SJSA1 (cell line): ENCODE data around the gene HOXB4. TPM values are rescaled to one million over a fixed set of nuclear protein-coding genes. Genes with fewer than 3 reads are reported as not detected.
A peak's percentile ranks its signal among the peaks of the same experiment; 100 is the strongest.

ENCODE experiments used
- DNase-seq, 2 experiments: peaks; one replicate each; pipeline ENCODE4 v3.0.0-alpha.2; 2015 to 2020; ENCODE audit warnings: low spot score in 2 of 2, low read depth in 1 of 2
- H3K27ac ChIP-seq: fragments of 250-450 bp; sonication (Bioruptor Pico); 2 replicates; pipeline ENCODE4 v1.5.1; 2020; ENCODE audit warnings: mild to moderate bottlenecking, moderate library complexity
- H3K27me3 ChIP-seq: fragments of 250-450 bp; sonication (Bioruptor Pico); replicated peaks from 2 replicates; pipeline ENCODE4 v1.5.1; 2020; ENCODE audit warnings: mild to moderate bottlenecking, moderate library complexity
- H3K36me3 ChIP-seq: fragments of 250-450 bp; sonication (Bioruptor Pico); 2 replicates; pipeline ENCODE4 v1.5.1; 2020; ENCODE audit warnings: mild to moderate bottlenecking
- H3K4me1 ChIP-seq: fragments of 250-450 bp; sonication (Bioruptor Pico); replicated peaks from 2 replicates; pipeline ENCODE4 v1.6.1; 2021; ENCODE audit warnings: mild to moderate bottlenecking
- H3K4me3 ChIP-seq: fragments of 250-450 bp; sonication (Bioruptor Pico); 2 replicates; pipeline ENCODE4 v1.5.1; 2020; ENCODE audit warnings: mild to moderate bottlenecking
- H3K9me3 ChIP-seq: fragments of 250-450 bp; sonication (Bioruptor Pico); replicated peaks from 2 replicates; pipeline ENCODE4 v1.5.1; 2020; ENCODE audit warnings: mild to moderate bottlenecking
- total RNA-seq: library from RNA; depleted of rRNA; stranded (reverse); fragments of >200 nt; shearing (Covaris generic); gene quantifications from 2 replicates; pipeline ENCODE4 v1.2.3, GENCODE V29; 2014

Gene HOXB4
- total RNA-seq, 1 experiment from 2014 or later = 3.2 TPM

GRCh38 chr17:48563867-48564187 is 14.3 kb downstream of the HOXB4 start:
- no peak for DNase-seq
- Histone ChIP-seq H3K9me3 (no peaks in the 10 kb centered on the region), H3K4me3 (peak overlapping the region; percentile 36), H3K36me3 (no peaks in the 10 kb centered on the region; the same call in 1 of the 2 replicates), H3K4me1 (peaks cover 6% of the 10 kb centered on the region), H3K27ac (no peak overlapping the region), H3K27me3 (no peaks in the 10 kb centered on the region)

- Histone ChIP-seq H3K4me3 (no peak overlapping the region), H3K9me3 (no peaks in the 10 kb centered on the region)
Measured at GRCh38 chr17:48563385-48563838, 14.7 kb downstream of the HOXB4 start.

GRCh38 chr17:48562934-48563333 is 15.2 kb downstream of the HOXB4 start:
- no peak for DNase-seq
- peaks cover 6% of the 10 kb centered on the region for H3K4me1 ChIP-seq
- no peaks in the 10 kb centered on the region for H3K27me3 ChIP-seq
- H3K4me3 ChIP-seq = no peak overlapping the region
- H3K27ac ChIP-seq = no peak overlapping the region
- no peaks in the 10 kb centered on the region for H3K9me3 ChIP-seq
- H3K36me3 ChIP-seq = no peaks in the 10 kb centered on the region; the same call in 1 of the 2 replicates

More at GRCh38 chr17:48563385-48563838, 14.7 kb downstream of the HOXB4 start:
- peaks cover 6% of the 10 kb centered on the region for H3K4me1 ChIP-seq
- no peak overlapping the region for H3K27ac ChIP-seq
- no peak for DNase-seq
- H3K27me3 ChIP-seq = no peaks in the 10 kb centered on the region
- no peaks in the 10 kb centered on the region; the same call in 1 of the 2 replicates for H3K36me3 ChIP-seq

GRCh38 chr17:48561884-48562810 is 16.0 kb downstream of the HOXB4 start:
- no peak for DNase-seq
- Histone ChIP-seq H3K36me3 (no peaks in the 10 kb centered on the region; the same call in 1 of the 2 replicates), H3K4me3 (no peak overlapping the region), H3K4me1 (peaks cover 6% of the 10 kb centered on the region), H3K27me3 (no peaks in the 10 kb centered on the region), H3K27ac (no peak overlapping the region), H3K9me3 (no peaks in the 10 kb centered on the region)

- Histone ChIP-seq H3K27ac (no peak overlapping the region), H3K4me1 (peaks cover 6% of the 10 kb centered on the region), H3K36me3 (no peaks in the 10 kb centered on the region; the same call in 1 of the 2 replicates), H3K4me3 (no peak overlapping the region), H3K9me3 (no peaks in the 10 kb centered on the region), H3K27me3 (no peaks in the 10 kb centered on the region)
- no peak for DNase-seq
Measured at GRCh38 chr17:48559840-48560817, 18.0 kb downstream of the HOXB4 start.

GRCh38 chr17:48559122-48559839 is 18.9 kb downstream of the HOXB4 start:
- Histone ChIP-seq H3K4me1 (no peaks in the 10 kb centered on the region; the same call in 1 of the 2 replicates), H3K27ac (no peak overlapping the region), H3K36me3 (no peaks in the 10 kb centered on the region), H3K27me3 (no peaks in the 10 kb centered on the region), H3K4me3 (no peak overlapping the region), H3K9me3 (no peaks in the 10 kb centered on the region)
- no peak for DNase-seq

- Histone ChIP-seq H3K9me3 (no peaks in the 10 kb centered on the region), H3K36me3 (no peaks in the 10 kb centered on the region), H3K4me1 (no peaks in the 10 kb centered on the region; the same call in 1 of the 2 replicates), H3K27ac (no peak overlapping the region), H3K27me3 (no peaks in the 10 kb centered on the region), H3K4me3 (no peak overlapping the region)
- DNase-seq = no peak
Measured at GRCh38 chr17:48558831-48559121, 19.4 kb downstream of the HOXB4 start.

- Histone ChIP-seq H3K36me3 (no peaks in the 10 kb centered on the region), H3K4me1 (no peaks in the 10 kb centered on the region; the same call in 1 of the 2 replicates), H3K9me3 (no peaks in the 10 kb centered on the region), H3K27me3 (no peaks in the 10 kb centered on the region), H3K4me3 (no peak overlapping the region), H3K27ac (no peak overlapping the region)
- DNase-seq = no peak
Measured at GRCh38 chr17:48558057-48558830, 19.9 kb downstream of the HOXB4 start.

GRCh38 chr17:48556576-48557401 is 21.4 kb downstream of the HOXB4 start:
- H3K4me3 ChIP-seq = no peak overlapping the region
- no peak overlapping the region for H3K27ac ChIP-seq
- H3K9me3 ChIP-seq = no peaks in the 10 kb centered on the region
- no peak for DNase-seq
- H3K36me3 ChIP-seq = no peaks in the 10 kb centered on the region
- H3K27me3 ChIP-seq = no peaks in the 10 kb centered on the region
- H3K4me1 ChIP-seq = no peaks in the 10 kb centered on the region; the same call in 1 of the 2 replicates

- Histone ChIP-seq H3K9me3 (no peaks in the 10 kb centered on the region), H3K27ac (no peak overlapping the region), H3K4me3 (no peak overlapping the region), H3K4me1 (no peaks in the 10 kb centered on the region; the same call in 1 of the 2 replicates), H3K27me3 (no peaks in the 10 kb centered on the region), H3K36me3 (no peaks in the 10 kb centered on the region)
- DNase-seq = no peak
Measured at GRCh38 chr17:48556229-48556575, 21.9 kb downstream of the HOXB4 start.

- peak in 1 of 2 experiments; percentile 42 for DNase-seq
- H3K27ac ChIP-seq = no peak overlapping the region
- H3K9me3 ChIP-seq = no peaks in the 10 kb centered on the region
- no peaks in the 10 kb centered on the region for H3K27me3 ChIP-seq
- peak overlapping the region; percentile 31 for H3K4me3 ChIP-seq
- H3K36me3 ChIP-seq = peaks cover 3% of the 10 kb centered on the region; the same call in 1 of the 2 replicates
- H3K4me1 ChIP-seq = no peaks in the 10 kb centered on the region; the same call in 1 of the 2 replicates
Measured at GRCh38 chr17:48555258-48556228, 22.6 kb downstream of the HOXB4 start.
